Neural progenitor cell (in vitro differentiated cells): ENCODE results near the gene TSPAN4.

Source experiments
- EZH2 ChIP-seq: fragments of 200-600 bp; sonication (generic); IDR thresholded peaks from 2 replicates; pipeline ENCODE4 v1.6.1; 2017; ENCODE audit warnings: antibody characterized with exemption, mild to moderate bottlenecking, moderate library complexity
- EZH2phosphoT487 ChIP-seq: fragments of 200-600 bp; sonication (generic); IDR thresholded peaks from 2 replicates; pipeline ENCODE4 v1.6.1; 2017; ENCODE audit warnings: antibody characterized with exemption
- TF ChIP-seq, protein P1 (sequence below): fragments of 200-600 bp; sonication (generic); IDR thresholded peaks from 2 replicates; pipeline ENCODE4 v1.5.1; 2017; ENCODE audit warnings: antibody characterized with exemption, mild to moderate bottlenecking

DNA sequence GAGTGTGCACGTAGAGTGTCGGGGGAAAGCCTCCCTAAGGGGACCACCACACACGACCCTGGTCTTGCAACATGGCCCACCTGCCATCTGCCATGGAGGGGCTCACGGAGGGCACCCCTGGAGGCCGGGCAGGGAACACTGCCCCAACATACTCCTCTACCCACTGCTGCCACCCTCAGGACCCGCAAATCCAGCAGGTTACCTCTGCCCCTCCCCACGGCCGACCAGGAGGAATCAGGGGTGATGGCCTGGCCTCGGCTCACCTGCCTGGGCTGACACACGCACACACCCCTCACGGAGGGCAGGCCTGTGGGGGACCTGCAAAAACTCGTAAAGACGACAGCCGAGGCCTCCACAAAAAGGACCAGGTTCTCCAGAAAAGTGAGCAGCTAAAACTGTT, 37.8 kb downstream of the TSPAN4 start:
- TF ChIP-seq, protein P1, sequence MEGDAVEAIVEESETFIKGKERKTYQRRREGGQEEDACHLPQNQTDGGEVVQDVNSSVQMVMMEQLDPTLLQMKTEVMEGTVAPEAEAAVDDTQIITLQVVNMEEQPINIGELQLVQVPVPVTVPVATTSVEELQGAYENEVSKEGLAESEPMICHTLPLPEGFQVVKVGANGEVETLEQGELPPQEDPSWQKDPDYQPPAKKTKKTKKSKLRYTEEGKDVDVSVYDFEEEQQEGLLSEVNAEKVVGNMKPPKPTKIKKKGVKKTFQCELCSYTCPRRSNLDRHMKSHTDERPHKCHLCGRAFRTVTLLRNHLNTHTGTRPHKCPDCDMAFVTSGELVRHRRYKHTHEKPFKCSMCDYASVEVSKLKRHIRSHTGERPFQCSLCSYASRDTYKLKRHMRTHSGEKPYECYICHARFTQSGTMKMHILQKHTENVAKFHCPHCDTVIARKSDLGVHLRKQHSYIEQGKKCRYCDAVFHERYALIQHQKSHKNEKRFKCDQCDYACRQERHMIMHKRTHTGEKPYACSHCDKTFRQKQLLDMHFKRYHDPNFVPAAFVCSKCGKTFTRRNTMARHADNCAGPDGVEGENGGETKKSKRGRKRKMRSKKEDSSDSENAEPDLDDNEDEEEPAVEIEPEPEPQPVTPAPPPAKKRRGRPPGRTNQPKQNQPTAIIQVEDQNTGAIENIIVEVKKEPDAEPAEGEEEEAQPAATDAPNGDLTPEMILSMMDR, result no peak
- TF ChIP-seq EZH2 (no peak), EZH2phosphoT487 (no peak)
